Gastrocnemius medialis (tissue), 4 donors: ENCODE data around the gene VAMP5. TPM values are rescaled to one million over a fixed set of nuclear protein-coding genes. Genes with fewer than 3 reads are reported as not detected.

Source experiments
- ATAC-seq, 2 donors: fragments of 150-250 bp; one replicate each; pipeline ENCODE4 v1.9.1; 2016
- DNase-seq, 2 donors: peaks; one replicate each; pipeline ENCODE4 v3.0.0-alpha.2; 2019
- H3K27ac ChIP-seq, 4 donors: fragments of 200-600 bp; sonication (generic); 1 replicate in 1 of 4; 2 replicates in 3 of 4; pipeline ENCODE4 v1.5.1; 2016 to 2018; ENCODE audit warnings: mild to moderate bottlenecking in 2 of 4, moderate library complexity in 1 of 4
- H3K27me3 ChIP-seq, 3 donors: fragments of 200-600 bp; sonication (generic) in 2 of 3; 1 replicate in 1 of 3; 2 replicates in 2 of 3; pipeline versions ENCODE4 v1.5.1 to v1.6.0; 2016 to 2019; ENCODE audit warnings: mild to moderate bottlenecking in 1 of 3, moderate library complexity in 1 of 3
- H3K36me3 ChIP-seq, 2 donors: fragments of 200-600 bp; sonication (generic) in 1 of 2; one replicate each; pipeline ENCODE4 v1.5.1; 2017 to 2018
- H3K4me1 ChIP-seq, 2 donors: fragments of 200-600 bp; sonication (generic) in 1 of 2; one replicate each; pipeline ENCODE4 v1.5.1; 2016 to 2017; ENCODE audit warnings: mild to moderate bottlenecking in 2 of 2
- H3K4me3 ChIP-seq, 4 donors: fragments of 200-600 bp; sonication (generic) in 3 of 4; 1 replicate in 1 of 4; 2 replicates in 3 of 4; pipeline ENCODE4 v1.5.1; 2016 to 2019; ENCODE audit warnings: mild to moderate bottlenecking in 2 of 4
- H3K9me3 ChIP-seq, 3 donors: fragments of 200-600 bp; sonication (generic) in 2 of 3; 1 replicate in 1 of 3; 2 replicates in 2 of 3; pipeline ENCODE4 v1.5.1; 2016 to 2019
- CTCF ChIP-seq, 5 experiments: fragments of 450-650 bp in 3 of 5; fragments of 200-600 bp in 2 of 5; sonication (generic) in 2 of 5; IDR thresholded peaks in 4 of 5; conservative IDR thresholded peaks in 1 of 5; 1 replicate in 4 of 5; 2 replicates in 1 of 5; pipeline ENCODE4 v1.5.1; 2016 to 2019; ENCODE audit warnings: antibody characterized with exemption in 5 of 5, mild to moderate bottlenecking in 3 of 5, moderate library complexity in 3 of 5
- POLR2A ChIP-seq, 2 donors: fragments of 450-650 bp; IDR thresholded peaks; one replicate each; pipeline ENCODE4 v1.6.1; 2017; ENCODE audit warnings: antibody characterized with exemption in 2 of 2, mild to moderate bottlenecking in 2 of 2, moderate library complexity in 2 of 2
- in situ Hi-C, 4 donors: fragments of 200-750 bp; cut with MboI; loops; one replicate each; pipeline versions ENCODE4 v1.15.0 to v1.8.0; 2017; ENCODE audit warnings: low sequenced_read_pairs in 4 of 4
- intact Hi-C: fragments of 100-400 bp; cut with DNase I; formaldehyde crosslinking; loops from one replicate; pipeline ENCODE4 v1.15.1; 2023; ENCODE audit warnings: low total_unique reads
- total RNA-seq, 4 donors: library from RNA; depleted of rRNA; stranded (reverse); fragments of >200 nt; gene quantifications; one replicate each; pipeline versions ENCODE4 v1.1.0 to v1.2.3, GENCODE V29; 2016

The VAMP5 gene
- total RNA-seq, 4 donors from 2014 or later = 19.9 to 47.0 (median 36.9) TPM

- peaks cover 0 to 33% of the 10 kb centered on the region in 2 donors for H3K36me3 ChIP-seq
- in situ Hi-C loops = loop anchor here in 1 of 4 donors (5.0 kb wide), 1 partner anchor 125 kb away; no protein-coding TSS in a partner anchor
- TF ChIP-seq CTCF (IDR thresholded peaks at IDR 0.05 in 4 of 5, conservative IDR thresholded peaks at IDR 0.05 in 1 of 5) (no peak), POLR2A (IDR thresholded peaks at IDR 0.05) (no peak)
Observed at GRCh38 chr2:85547089-85547858, 37.0 kb upstream of the VAMP5 start.

GRCh38 chr2:85547859-85548607 is 36.2 kb upstream of the VAMP5 start:
- DNase-seq (no peak), ATAC-seq (no peak)
- Histone ChIP-seq H3K27ac (peak overlapping the region; percentile 1 to 99 (median 90)), H3K27me3 (no peaks in the 10 kb centered on the region), H3K4me3 (no peak overlapping the region), H3K36me3 (peaks cover 0 to 33% of the 10 kb centered on the region in 2 donors), H3K4me1 (peaks cover 30 to 42% of the 10 kb centered on the region in 2 donors), H3K9me3 (no peaks in the 10 kb centered on the region)
- in situ Hi-C loops (loop anchor here in 1 of 4 donors (5.0 kb wide), 1 partner anchor 126 kb away; no protein-coding TSS in a partner anchor), intact Hi-C loops (no loop called here)
- TF ChIP-seq CTCF (IDR thresholded peaks at IDR 0.05 in 4 of 5, conservative IDR thresholded peaks at IDR 0.05 in 1 of 5) (no peak), POLR2A (IDR thresholded peaks at IDR 0.05) (peak in 1 of 2 donors; percentile 5)

More at GRCh38 chr2:85547089-85547858, 37.0 kb upstream of the VAMP5 start:
- intact Hi-C loops = no loop called here
- Histone ChIP-seq H3K4me1 (peaks cover 37 to 50% of the 10 kb centered on the region in 2 donors), H3K27me3 (no peaks in the 10 kb centered on the region), H3K27ac (peak overlapping the region; percentile 81 to 99 (median 98)), H3K9me3 (no peaks in the 10 kb centered on the region), H3K4me3 (no peak overlapping the region)
- DNase-seq (no peak), ATAC-seq (no peak)

GRCh38 chr2:85548608-85548900 is 35.7 kb upstream of the VAMP5 start:
- H3K36me3 ChIP-seq = peaks cover 0 to 33% of the 10 kb centered on the region in 2 donors
- DNase-seq = no peak
- no peak for ATAC-seq
- H3K9me3 ChIP-seq = no peaks in the 10 kb centered on the region
- in situ Hi-C loops = loop anchor here in 1 of 4 donors (5.0 kb wide), 1 partner anchor 126 kb away; no protein-coding TSS in a partner anchor
- H3K27me3 ChIP-seq = no peaks in the 10 kb centered on the region
- TF ChIP-seq CTCF (IDR thresholded peaks at IDR 0.05 in 4 of 5, conservative IDR thresholded peaks at IDR 0.05 in 1 of 5) = no peak
- no peak for TF ChIP-seq POLR2A (IDR thresholded peaks at IDR 0.05)
- peaks cover 25 to 37% of the 10 kb centered on the region in 2 donors for H3K4me1 ChIP-seq
- H3K4me3 ChIP-seq = no peak overlapping the region
- intact Hi-C loops = no loop called here
- H3K27ac ChIP-seq = peak overlapping the region in 3 of 4 donors; percentile 1 to 99 (median 53)

DNA sequence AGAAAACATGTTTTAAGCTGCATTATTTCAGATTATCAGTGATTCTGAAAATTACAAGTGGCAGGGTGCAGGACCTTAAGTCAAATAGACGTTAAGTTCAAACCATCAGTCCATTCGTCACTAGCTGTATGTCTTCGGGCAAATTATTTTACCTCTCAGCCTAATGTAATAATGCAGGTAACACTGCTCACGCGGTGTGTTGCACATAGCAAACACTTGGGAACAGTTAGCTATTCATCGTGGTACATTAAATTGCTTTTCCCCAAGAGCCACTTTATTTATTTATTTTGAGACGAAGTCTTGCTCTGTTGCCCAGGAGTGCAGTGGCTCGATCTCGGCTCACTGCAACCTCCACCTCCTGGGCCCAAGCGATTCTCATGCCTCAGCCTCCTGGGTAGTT is 35.1 kb upstream of the VAMP5 start:
- TF ChIP-seq CTCF (IDR thresholded peaks at IDR 0.05 in 4 of 5, conservative IDR thresholded peaks at IDR 0.05 in 1 of 5) = no peak
- no peak for TF ChIP-seq POLR2A (IDR thresholded peaks at IDR 0.05)
- ATAC-seq (no peak), DNase-seq (no peak)
- H3K4me3 ChIP-seq = no peak overlapping the region
- peaks cover 20 to 34% of the 10 kb centered on the region in 2 donors for H3K4me1 ChIP-seq
- H3K9me3 ChIP-seq = no peaks in the 10 kb centered on the region
- intact Hi-C loops = no loop called here
- H3K36me3 ChIP-seq = peaks cover 0 to 31% of the 10 kb centered on the region in 2 donors
- in situ Hi-C loops = loop anchor here in 1 of 4 donors (5.0 kb wide), 1 partner anchor 127 kb away; no protein-coding TSS in a partner anchor
- H3K27ac ChIP-seq = peak overlapping the region in 3 of 4 donors; percentile 53 to 99 (median 60)
- no peaks in the 10 kb centered on the region for H3K27me3 ChIP-seq
